GM21717 (cell line): ENCODE measurements around the gene PI16.
"Not testable (repeated sequence)": the region's sequence is repeated elsewhere in the genome, so short reads cannot be mapped to it uniquely, and the experiment has no call there.

ENCODE experiments used
- ATAC-seq: cut with Tn5 transposase; IDR thresholded peaks from one replicate; pipeline ENCODE4 v1.9.1; 2021; ENCODE audit warnings: mild to moderate bottlenecking, moderate library complexity; ENCODE audit not compliant: unreplicated experiment

The PI16 gene

DNA sequence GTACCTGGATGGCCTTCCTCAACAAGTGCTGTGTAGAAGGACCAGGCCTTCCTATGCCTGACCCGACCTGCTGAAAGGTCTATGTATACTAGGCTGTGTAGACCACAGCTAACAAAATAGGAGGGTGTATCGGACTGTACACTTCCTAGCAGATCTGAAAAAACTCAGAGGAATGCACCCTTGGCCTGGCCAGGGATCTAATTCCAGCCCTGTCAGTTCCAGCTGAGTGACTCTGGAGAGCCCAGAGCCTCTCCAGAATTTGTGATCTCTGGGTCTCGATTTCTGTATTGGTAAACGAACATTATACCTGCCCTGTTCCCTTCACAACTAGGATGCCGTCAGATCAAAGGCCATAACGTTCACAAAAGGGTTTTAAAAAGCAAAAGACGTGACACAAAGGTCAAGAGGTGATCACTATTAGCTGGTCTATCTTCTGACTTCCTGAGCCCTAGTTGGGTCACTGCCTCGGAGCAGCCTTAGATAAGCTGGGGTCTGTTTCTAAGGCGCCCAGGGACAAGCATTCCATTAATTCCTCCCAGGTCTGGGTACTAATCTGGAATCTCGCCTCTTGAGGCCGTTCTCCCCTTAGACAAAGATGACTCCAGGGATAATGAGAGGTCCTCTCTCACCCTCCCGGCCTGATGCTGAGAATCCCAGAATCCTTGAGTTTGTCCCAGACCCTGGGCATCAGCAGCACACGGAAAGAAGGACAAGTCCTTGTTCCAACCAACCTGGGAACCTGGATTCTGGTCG is 17.6 kb downstream of the PI16 start:
- ATAC-seq, result no peak

DNA sequence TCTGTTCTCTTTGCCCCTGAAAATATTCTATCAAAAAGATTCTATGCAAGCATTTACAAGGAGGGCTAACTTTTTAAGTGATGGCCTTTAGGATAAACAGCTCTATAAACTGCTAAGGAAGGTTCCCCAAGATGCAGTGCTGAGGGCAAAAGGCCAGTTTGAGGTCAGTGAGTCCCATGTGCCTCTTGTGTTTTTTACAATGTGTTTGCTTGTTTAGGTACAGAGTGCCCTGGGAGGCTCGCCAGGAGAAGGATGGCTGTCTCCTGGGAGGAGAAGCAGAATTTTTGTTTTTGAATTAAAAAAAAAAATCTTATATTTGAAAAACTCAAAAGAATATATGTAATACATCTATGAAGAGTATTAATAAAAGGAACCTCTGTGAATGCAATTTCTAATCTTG is 18.7 kb downstream of the PI16 start:
- no peak for ATAC-seq

DNA sequence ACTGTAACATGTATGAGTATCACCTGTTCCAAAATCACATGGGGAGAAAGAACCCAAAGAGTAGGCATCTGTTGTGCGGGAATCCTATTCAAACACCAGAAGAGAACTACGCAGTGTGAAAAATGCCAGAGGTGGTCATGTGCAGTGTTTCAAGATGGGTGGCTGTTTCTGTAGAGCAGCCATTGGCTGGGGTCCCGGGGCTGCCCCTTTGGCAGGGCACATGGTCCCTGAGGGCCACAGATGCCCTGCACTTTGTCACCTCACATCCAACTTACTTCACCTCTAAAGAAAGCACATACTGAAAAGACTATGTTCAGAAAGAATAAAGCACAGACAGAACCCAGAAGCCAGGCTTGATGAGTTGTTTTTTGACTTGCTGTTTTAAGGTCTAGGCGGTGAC is 19.1 kb downstream of the PI16 start:
- ATAC-seq, result no peak

DNA sequence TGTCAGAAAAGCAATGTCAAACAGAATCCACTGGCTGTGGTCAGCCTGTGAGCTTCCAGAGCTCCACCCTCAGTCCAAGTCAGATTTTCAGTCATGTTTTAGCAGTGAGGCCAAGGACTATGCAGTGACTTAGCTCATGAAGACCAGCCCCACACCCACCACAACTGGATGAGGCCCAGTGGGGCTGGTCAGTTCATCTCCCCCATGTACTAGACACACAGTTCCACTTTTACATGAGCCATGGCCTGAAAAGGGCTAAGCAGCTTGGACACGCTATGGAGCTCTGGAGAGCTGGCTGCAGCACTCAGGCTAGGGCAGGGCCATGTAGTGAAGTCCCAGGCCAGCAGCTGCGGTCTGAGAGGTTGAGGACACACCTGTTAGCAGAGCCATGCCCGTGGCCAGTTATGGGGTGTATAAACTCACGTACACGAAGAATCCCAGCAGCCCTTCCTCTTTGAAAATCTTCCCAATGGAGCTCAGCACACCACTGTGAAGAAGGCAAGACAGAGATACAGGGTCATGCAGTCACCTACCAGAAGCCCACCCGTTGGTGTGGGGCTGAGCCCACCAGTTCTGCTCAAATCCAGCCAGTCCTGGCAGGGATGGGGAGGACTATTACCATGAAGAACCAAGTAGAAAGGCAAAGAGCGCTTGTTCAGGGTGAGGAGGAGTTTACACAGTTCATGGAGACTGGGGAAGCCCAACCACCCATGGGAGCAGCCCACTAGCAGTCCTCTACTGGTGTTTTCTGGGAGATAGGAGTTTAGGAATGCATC is 20.9 kb downstream of the PI16 start:
- ATAC-seq, result no peak

DNA sequence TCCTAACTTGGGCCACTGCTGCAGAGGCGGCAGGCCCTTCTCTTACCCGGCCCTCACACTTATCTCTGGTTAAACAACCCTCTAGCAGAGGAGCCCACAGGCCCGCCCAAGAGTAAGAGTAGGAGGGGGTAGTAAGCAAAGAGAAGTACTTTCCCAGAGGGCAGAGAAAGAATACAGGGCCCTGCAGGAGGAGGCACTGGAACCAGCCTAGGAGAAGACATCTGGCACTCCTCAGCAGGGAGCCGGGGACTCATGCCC is 21.4 kb downstream of the PI16 start:
- ATAC-seq, result no peak

DNA sequence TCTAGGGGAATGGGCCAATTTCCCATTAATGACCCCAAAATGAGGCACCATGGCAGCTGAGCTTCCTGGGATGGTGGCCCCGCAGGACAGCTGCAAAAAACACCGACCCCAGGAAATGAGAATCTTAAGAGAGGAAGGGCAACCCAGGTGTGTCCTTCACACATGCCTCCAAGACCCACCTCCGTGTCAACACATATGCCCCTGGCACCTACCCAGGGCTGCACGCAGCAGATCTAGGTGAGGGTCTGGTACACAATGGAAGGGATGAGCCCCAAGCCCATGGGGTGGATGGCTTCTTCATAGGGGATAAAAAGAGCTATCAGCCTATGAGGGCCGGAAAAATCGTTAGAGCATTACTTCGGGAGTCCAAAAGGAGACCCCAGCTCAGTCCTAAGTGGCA is 22.0 kb downstream of the PI16 start:
- no peak for ATAC-seq

DNA sequence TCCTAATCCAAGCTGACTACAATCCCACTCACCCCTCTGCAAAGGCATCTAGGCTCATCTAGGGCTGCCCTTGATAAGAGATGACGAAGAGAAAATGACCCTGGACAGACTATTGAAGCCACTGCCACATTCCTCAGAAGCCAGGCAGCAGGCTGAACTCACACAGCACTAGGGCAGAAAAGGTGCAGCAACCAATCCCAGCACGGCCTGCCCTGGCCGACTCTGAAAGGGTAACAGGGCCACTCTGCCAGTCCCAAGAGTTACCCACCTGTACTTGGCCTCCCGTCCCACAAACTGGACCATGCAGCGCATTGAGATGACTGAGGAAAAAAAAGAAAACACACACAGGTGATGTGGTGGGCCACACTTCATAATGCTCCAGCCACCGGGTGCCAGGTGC is 22.4 kb downstream of the PI16 start:
- ATAC-seq, result no peak

DNA sequence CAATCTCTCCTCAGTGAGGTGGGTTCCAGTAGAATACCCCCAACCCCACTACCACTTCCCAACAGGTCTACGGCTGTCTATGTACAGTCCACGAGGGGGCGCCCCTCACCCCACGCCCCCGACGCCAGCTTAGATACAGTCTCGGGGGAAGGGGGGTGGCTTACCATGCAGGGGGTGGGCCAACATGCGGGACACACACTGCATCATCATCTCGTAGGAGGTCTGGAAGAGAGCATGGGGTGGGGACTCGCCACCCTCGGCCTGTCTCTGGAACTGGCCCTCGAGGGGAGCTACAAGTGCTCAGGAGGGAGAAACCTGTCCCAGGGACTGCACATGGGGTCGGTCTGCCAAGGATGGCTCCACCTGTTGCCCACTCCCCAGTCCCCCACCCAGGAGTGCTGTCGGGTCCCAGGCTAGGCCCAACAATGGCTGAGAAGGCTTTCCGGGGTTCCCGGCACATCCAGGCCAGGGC is 23.0 kb downstream of the PI16 start:
- no peak for ATAC-seq

DNA sequence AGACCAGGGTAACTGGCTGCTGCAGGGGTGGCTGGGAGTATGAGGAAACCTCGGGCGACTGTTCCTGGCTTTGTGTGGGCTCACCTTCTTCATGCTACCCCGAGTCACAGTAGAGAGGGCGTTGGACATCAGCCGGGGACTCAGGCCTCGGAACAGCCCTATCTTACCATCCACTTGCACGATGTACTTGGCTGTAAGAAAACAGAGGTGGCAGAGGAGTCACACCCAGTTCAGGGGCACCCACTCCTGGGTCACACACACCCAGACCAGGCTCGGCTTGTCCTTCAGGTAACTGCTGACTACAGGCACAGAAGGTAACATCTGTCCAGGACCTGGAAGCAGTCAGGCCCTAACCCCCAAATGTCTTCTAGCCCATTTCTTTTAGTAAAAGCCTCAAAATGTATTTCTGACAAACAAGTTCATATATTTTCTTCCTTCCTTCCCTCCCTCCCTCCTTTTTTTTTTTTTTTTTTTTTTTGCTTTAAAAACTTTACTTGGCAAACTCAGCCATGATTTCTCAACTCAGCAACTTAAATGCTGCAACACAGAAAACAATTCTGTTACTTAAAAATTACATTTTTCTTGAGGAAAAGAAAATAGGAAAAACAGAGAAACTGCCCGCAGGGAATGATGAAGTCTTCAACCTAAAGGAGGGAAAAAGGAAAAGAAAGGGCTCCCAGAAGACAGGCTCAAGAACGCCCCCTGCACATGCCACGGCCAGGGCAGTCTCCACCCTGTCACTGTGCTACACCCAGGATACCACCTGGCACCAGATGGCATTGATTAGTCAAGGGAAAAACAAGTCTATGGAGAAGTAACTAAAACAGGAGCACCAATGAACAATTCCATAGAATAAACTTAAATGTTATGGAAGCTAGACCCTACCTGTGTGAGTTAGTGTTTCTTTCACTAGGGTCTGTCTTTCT is 24.1 kb downstream of the PI16 start:
- ATAC-seq, result no peak

DNA sequence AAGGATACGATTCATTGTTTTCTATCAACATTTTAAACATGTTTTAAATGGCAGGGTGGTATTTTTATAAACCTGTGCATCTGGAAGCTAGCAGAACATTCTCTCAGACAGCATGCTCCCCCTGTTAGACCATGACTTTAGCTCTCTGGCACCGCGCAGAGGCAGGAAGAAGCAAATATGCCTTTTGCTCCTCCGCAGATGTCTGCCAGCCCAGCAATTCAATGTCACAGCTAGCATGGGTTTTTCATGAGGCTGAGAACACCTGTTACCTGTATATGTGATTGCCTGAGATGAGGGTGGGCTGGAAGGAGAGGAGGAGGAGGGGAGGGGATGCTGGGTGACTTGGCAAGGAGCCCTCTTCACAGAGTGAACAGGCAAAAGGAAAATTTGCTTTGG is 24.8 kb downstream of the PI16 start:
- ATAC-seq, result no peak

DNA sequence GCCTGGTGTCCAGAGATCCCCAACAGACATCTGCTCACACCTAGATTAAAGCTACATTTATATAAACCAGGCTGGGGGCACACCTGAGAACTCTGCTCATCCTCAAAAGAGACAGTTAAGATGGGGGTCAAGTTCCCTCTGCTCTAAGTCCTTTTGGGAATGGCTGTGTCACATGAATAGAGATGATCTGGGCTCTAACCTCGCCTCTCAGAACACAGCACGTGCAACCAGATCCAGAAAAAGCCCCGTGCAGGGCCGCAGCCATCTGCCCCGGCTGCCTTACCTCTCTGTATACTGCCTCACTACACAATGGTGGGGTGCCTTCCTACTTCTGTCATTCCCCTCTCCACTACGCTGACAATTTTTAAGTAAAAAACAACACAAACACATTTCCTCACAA is 25.6 kb downstream of the PI16 start:
- no peak for ATAC-seq

DNA sequence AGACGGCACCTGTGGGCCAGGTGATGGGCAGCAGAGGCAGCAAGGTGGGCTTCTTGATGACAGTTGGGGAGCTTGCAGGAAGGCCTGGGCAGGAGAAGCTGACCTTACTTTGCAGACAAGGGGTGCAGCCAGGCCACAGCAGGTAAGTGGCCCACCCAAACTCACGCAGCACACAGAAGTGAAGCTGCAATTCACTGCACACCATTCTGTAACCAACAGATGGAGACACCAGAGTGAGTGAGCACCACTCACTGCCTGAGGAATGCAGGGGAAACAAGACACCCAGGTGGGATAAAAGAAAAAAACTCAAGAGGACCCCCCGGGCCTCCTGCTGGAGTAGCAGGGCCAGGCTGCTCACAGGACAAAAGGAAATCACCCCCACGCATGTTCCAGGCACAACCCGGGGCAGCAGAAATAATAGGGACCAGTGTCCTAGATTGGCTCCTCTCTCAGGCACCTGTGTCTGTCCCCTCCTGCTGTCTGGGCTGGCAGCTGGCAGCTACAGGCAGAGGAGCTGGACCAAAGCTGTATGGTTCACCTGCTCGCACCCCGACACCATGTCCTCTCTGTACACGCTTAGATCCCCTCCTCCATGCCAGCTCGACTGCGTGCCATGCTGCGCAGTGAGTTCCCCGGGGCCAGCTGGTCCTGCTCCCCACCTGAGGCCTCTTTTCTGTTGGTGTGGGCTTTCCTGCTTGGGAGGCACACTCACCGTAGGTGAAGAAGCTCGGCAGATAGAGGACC is 26.5 kb downstream of the PI16 start:
- ATAC-seq, result no peak

DNA sequence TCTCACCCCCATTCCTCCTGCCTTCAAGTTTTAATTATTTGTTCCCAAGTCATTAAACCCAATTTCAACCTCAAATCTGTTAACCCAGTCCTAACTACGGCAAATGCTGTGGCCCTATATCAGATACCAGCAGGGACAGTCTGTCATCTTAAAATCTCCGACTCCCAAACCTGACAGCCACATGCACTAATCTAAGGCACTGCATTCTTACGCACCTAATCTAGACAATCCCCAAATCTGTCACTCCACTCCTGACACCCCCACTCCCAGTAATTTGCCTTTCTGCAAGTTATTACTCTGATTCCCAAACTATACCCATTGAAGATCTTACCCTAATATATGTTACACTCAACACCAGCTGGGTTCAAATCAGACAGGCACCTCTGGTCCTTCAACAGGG is 29.0 kb downstream of the PI16 start:
- ATAC-seq, result no peak

DNA sequence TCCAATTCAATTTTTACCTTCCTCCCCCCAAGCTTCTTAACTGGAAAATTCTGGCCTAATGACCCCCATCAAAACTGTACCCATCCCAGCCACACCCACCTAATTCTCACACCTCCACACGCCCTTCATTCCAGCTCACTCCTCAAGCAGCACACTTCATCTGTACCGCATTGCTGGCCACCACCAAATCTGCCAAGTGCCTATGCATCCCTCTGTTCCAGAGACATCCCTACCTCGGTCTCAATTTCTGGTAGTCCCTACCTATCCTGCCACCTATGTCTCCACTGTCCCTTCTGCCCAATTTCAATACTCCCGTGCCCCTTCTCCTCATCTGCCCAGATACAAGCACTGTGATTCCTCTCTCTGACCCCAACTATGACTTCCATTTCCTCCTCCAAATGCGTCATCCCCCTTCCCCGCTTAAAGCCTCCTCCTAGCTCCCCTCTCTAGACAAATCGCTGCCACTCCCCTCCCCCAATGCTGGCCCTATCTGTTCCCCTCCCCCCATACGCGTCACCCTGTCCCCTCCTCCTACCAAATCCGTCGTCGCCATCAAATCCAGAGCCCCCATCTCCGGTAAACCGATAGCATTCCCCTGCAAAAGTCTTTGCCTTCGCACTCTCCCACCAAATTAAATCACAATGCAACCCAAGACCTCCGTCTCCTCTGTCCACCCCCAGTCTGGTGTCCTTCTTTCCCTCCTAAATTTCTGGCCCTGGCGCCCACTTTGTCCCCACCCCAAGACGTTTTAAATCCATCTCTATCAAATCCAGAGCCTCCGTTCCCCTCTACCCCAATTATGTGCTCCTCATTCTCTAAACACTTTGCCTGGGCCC is 30.3 kb downstream of the PI16 start:
- no peak for ATAC-seq

DNA sequence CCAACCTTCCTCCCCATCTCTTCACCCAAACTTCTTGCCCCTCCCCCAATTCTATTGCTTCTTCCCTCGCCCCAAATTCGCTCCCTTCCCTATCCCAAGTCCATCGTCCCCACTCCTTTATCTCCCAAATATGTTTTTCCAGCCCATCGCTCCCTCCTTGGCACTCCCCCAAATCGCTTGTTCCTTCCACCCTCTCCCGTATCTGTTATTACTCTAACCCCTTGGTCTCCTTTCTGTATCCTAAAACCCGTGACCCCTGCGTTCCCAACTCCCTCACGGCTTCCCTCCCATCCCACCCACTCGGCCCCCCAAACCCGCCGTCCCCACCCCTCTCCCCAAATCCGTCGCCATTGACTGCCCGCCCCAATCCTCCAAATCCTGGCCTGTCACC is 30.9 kb downstream of the PI16 start:
- ATAC-seq, result no peak

DNA sequence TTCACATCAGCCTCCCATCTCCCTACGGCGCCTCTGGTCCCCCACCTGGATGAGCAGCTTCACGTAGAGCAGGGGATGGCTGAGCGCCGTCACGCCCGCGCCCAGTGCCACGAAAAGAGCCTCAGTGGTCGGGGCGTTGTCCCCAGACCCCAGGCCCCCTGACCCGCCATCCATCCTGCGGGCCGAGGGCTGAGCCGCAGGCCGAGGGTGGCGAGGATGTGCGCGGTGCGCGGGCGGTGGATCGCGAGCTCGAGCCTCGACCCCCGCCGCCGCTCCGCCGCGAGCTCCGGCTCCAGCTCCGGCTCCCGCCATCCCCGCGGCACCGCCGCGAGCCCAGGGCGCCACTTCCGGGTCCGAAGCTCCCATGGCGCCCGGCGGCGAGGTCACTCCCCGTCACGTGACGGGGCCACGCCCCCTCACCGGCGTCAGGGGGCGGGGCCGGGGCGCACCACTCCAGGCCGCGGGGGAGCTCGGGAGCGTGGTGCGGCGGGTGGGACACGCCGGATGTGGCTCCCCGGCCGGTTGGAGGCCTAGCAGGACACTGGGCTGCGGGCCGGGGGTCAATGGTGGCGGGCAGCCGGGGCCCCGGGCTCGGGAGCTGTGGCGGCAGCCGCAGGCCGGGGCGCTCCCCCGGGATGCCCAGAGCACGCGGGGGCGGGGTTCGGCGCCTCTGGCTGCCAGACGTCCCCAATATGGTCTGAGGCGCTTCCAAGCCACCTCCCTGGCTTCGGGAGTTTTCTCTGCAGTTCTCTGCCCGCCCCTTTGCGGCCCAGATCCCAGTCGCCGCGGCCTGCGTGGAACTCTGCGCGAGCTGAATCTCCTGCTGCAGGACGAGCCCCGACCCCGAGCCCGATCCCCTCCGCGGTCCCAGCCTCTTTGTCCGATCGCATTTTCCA is 31.5 kb downstream of the PI16 start, which contains the start of gene MTCH1:
MTCH1 (minus strand) TSS at position 389 of the 896 bp plus-strand sequence; CDS start at position 366, 23 bp downstream.
- ATAC-seq, result peak; percentile 71

DNA sequence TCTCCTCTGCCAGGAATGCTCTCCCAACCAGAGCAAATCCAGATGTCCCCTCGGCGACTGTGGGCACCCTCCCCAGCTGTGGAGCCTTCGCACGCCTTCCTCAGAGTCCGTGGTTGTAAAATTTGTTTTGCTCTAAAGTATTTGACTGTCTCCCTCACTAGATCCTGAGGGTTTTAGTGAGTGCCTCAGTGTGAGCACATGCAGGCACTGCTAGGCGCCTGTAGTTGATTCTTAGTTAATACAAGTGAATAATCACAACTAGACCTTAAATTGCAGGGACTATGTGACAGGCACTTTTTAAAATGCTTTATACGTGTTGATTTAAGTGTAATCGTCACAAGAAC is 32.1 kb downstream of the PI16 start:
- no peak for ATAC-seq

DNA sequence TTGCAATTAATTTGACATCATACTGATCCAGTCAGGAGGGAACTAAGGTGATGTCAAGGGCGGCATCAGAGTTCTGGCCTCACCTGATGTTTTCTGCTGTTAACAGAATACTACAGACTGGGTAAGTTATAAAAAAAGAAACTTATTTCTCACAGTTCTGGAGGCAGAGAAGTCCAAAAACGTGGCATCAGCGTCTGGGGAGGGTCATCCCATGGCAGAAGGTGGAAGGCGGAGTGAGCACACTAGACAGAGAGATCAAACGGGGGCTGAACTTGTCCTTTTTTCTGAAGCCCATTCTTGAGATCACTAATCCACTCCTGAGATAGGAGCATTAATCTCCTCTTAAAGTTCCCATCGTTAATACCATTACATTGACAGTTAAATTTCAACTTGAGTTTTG is 34.7 kb downstream of the PI16 start:
- ATAC-seq, result no peak

DNA sequence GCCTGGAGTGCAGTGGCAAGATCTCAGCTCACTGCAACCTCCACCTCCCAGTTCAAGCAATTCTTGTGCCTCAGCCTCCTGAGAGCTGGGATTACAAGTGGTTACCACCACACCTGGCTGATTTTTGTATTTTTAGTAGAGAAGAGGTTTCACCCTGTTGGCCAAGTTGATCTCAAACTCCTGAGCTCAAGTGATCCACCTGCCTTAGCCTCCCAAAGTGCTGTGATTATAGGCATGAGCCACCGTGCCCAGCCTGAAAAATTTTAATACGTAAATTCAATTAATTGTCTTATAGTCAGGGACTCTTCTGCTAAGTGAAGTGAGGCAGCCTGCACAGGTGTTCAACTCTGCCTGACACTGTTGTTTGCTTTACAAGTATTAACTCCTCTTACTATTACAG is 35.9 kb downstream of the PI16 start:
- not testable (repeated sequence) for ATAC-seq
